ENCODE data around the gene CAPZB. TPM values are rescaled to one million over a fixed set of nuclear protein-coding genes. Genes with fewer than 3 reads are reported as not detected.

Gene CAPZB
- polyA plus RNA-seq, 1 of the 3 experiments (the other 2 are of a cell fraction), result 122 TPM

DNA sequence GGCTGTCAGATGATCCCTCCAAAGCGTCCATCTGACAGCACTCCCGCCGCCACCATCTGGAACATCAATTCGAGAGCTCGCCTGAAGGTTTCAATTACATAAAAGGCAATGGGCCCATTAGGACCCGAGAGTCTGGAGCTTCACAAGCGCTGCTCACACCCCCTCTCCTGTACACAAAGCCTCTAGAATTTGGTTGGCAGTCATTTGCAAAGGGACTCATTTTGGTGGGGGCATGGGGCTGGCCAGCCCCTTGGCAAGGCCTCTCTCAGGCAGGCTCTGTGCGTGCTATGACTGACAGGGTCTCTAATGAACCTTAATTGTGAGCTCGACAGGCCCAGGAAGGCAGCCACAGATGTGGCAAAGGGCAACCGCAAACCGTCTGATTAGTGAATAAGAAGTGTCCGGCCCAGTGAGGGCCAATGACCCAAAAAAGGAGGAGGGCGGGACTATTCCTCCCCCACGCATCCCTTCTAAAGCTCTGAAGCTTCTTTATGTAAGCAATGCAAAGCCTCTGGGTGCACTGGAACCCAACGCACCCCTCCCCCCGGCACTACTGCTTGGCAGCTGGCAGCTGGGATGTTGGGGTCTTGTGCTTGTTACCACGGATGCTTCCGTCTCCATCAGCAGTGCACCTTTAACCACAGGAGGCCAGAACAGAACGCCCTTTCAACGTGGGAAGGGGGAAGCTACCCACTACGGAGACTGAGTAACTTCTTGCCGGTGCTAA, 79.4 kb downstream of the CAPZB start:
- ChIA-PET POLR2A (interaction anchor here (0.9 to 1.0 kb wide), 2 partner anchors 79 to 239 kb away, joined by 3 to 4 read pairs; partner anchors contain the start of gene CAPZB), CTCF (interaction anchor here (0.6 to 8.2 kb wide), 27 partner anchors 10 to 254 kb away, joined by 3 to 68 read pairs (median 5); no protein-coding TSS in a partner anchor)
- Histone ChIP-seq H3K9me2 (no peaks in the 10 kb centered on the region), H3K79me2 (ENCODE audit: insufficient read depth) (peaks cover 94% of the 10 kb centered on the region), H3K4me1 (ENCODE audit: control insufficient read depth in 1 of 2, insufficient read depth in 2 of 2, low read depth in 1 of 2, low read length in 1 of 2) (peaks cover 6 to 64% of the 10 kb centered on the region in 2 experiments; a peak in 3 of 4 replicates), H3K27me3 (ENCODE audit: insufficient read depth) (no peaks in the 10 kb centered on the region), H3K36me3 (replicated peaks in 1 of 2; ENCODE audit: control insufficient read depth in 1 of 2, insufficient read depth in 2 of 2, low read length in 1 of 2) (peaks cover 5 to 20% of the 10 kb centered on the region in 2 experiments), H3K4me2 (no peak overlapping the region), H3K9ac (no peak overlapping the region), H4K20me1 (ENCODE audit: insufficient read depth) (peaks cover 96% of the 10 kb centered on the region), H3K27ac (ENCODE audit: low read depth in 2 of 2, low read length in 1 of 2) (peak overlapping the region in 1 of 2 experiments; percentile 95; a peak in 2 of 4 replicates), H2AFZ (ENCODE audit: low read depth) (no peak overlapping the region), H3K4me3 (ENCODE audit: low read depth in 2 of 2, low read length in 1 of 2) (no peak overlapping the region), H3K9me3 (no peaks in the 10 kb centered on the region), H3F3A (replicated peaks; ENCODE audit: insufficient read depth) (no peaks in the 10 kb centered on the region)
- 77% methylated on average over 20 of the region's 22 CpGs for WGBS (ENCODE audit: low lambda C conversion rate)
- DNase-seq, result peak; percentile 72
- TF ChIP-seq NRF1 (IDR thresholded peaks at IDR 0.05; ENCODE audit: low read depth, low read length) (no peak), MEF2A (IDR thresholded peaks at IDR 0.05; ENCODE audit: borderline replicate concordance, low read depth) (no peak), ELF1 (IDR thresholded peaks at IDR 0.05) (no peak), FOSL2 (IDR thresholded peaks at IDR 0.05; ENCODE audit: borderline replicate concordance, low read depth) (no peak), RAD21 (IDR thresholded peaks at IDR 0.05; ENCODE audit: low read length) (no peak), CHD2 (IDR thresholded peaks at IDR 0.05; ENCODE audit: low read length, partially characterized antibody) (no peak), SIN3A (IDR thresholded peaks at IDR 0.05; ENCODE audit: borderline replicate concordance, low read depth, low read length) (no peak), EZH2phosphoT487 (IDR thresholded peaks at IDR 0.05; ENCODE audit: borderline replicate concordance, low read depth) (no peak), POLR2AphosphoS5 (IDR thresholded peaks at IDR 0.05; ENCODE audit: low read depth, low read length) (no peak), TAF1 (IDR thresholded peaks at IDR 0.05; ENCODE audit: borderline replicate concordance, low read depth, low read length) (no peak), NFIC (IDR thresholded peaks at IDR 0.05; ENCODE audit: borderline replicate concordance) (no peak), TEAD4 (IDR thresholded peaks at IDR 0.05; ENCODE audit: borderline replicate concordance, insufficient read depth) (no peak), FOXM1 (IDR thresholded peaks at IDR 0.05; ENCODE audit: low read depth) (no peak), GABPA (IDR thresholded peaks at IDR 0.05; ENCODE audit: low read depth) (no peak), RXRA (IDR thresholded peaks at IDR 0.05; ENCODE audit: borderline replicate concordance, low read depth) (no peak), FOXJ3 (CRISPR knock-in tag; IDR thresholded peaks at IDR 0.05) (no peak)
- TF ChIP-seq, protein P1, sequence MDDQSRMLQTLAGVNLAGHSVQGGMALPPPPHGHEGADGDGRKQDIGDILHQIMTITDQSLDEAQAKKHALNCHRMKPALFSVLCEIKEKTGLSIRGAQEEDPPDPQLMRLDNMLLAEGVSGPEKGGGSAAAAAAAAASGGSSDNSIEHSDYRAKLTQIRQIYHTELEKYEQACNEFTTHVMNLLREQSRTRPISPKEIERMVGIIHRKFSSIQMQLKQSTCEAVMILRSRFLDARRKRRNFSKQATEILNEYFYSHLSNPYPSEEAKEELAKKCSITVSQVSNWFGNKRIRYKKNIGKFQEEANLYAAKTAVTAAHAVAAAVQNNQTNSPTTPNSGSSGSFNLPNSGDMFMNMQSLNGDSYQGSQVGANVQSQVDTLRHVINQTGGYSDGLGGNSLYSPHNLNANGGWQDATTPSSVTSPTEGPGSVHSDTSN (IDR thresholded peaks at IDR 0.05), result no peak
- TF ChIP-seq, protein P2, sequence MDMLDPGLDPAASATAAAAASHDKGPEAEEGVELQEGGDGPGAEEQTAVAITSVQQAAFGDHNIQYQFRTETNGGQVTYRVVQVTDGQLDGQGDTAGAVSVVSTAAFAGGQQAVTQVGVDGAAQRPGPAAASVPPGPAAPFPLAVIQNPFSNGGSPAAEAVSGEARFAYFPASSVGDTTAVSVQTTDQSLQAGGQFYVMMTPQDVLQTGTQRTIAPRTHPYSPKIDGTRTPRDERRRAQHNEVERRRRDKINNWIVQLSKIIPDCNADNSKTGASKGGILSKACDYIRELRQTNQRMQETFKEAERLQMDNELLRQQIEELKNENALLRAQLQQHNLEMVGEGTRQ (IDR thresholded peaks at IDR 0.05; ENCODE audit: borderline replicate concordance, low read depth, low read length), result no peak
- TF ChIP-seq, protein P3, sequence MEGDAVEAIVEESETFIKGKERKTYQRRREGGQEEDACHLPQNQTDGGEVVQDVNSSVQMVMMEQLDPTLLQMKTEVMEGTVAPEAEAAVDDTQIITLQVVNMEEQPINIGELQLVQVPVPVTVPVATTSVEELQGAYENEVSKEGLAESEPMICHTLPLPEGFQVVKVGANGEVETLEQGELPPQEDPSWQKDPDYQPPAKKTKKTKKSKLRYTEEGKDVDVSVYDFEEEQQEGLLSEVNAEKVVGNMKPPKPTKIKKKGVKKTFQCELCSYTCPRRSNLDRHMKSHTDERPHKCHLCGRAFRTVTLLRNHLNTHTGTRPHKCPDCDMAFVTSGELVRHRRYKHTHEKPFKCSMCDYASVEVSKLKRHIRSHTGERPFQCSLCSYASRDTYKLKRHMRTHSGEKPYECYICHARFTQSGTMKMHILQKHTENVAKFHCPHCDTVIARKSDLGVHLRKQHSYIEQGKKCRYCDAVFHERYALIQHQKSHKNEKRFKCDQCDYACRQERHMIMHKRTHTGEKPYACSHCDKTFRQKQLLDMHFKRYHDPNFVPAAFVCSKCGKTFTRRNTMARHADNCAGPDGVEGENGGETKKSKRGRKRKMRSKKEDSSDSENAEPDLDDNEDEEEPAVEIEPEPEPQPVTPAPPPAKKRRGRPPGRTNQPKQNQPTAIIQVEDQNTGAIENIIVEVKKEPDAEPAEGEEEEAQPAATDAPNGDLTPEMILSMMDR (IDR thresholded peaks at IDR 0.05), result no peak
- TF ChIP-seq, protein P4, sequence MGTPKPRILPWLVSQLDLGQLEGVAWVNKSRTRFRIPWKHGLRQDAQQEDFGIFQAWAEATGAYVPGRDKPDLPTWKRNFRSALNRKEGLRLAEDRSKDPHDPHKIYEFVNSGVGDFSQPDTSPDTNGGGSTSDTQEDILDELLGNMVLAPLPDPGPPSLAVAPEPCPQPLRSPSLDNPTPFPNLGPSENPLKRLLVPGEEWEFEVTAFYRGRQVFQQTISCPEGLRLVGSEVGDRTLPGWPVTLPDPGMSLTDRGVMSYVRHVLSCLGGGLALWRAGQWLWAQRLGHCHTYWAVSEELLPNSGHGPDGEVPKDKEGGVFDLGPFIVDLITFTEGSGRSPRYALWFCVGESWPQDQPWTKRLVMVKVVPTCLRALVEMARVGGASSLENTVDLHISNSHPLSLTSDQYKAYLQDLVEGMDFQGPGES (IDR thresholded peaks at IDR 0.05; ENCODE audit: low read depth, low read length), result no peak
- TF ChIP-seq, protein P5, sequence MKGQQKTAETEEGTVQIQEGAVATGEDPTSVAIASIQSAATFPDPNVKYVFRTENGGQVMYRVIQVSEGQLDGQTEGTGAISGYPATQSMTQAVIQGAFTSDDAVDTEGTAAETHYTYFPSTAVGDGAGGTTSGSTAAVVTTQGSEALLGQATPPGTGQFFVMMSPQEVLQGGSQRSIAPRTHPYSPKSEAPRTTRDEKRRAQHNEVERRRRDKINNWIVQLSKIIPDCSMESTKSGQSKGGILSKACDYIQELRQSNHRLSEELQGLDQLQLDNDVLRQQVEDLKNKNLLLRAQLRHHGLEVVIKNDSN (IDR thresholded peaks at IDR 0.05; ENCODE audit: borderline replicate concordance, low read depth), result no peak
- TF ChIP-seq, protein P6, sequence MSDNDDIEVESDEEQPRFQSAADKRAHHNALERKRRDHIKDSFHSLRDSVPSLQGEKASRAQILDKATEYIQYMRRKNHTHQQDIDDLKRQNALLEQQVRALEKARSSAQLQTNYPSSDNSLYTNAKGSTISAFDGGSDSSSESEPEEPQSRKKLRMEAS (IDR thresholded peaks at IDR 0.05; ENCODE audit: low read depth), result no peak
- TF ChIP-seq, protein P7, sequence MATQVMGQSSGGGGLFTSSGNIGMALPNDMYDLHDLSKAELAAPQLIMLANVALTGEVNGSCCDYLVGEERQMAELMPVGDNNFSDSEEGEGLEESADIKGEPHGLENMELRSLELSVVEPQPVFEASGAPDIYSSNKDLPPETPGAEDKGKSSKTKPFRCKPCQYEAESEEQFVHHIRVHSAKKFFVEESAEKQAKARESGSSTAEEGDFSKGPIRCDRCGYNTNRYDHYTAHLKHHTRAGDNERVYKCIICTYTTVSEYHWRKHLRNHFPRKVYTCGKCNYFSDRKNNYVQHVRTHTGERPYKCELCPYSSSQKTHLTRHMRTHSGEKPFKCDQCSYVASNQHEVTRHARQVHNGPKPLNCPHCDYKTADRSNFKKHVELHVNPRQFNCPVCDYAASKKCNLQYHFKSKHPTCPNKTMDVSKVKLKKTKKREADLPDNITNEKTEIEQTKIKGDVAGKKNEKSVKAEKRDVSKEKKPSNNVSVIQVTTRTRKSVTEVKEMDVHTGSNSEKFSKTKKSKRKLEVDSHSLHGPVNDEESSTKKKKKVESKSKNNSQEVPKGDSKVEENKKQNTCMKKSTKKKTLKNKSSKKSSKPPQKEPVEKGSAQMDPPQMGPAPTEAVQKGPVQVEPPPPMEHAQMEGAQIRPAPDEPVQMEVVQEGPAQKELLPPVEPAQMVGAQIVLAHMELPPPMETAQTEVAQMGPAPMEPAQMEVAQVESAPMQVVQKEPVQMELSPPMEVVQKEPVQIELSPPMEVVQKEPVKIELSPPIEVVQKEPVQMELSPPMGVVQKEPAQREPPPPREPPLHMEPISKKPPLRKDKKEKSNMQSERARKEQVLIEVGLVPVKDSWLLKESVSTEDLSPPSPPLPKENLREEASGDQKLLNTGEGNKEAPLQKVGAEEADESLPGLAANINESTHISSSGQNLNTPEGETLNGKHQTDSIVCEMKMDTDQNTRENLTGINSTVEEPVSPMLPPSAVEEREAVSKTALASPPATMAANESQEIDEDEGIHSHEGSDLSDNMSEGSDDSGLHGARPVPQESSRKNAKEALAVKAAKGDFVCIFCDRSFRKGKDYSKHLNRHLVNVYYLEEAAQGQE (IDR thresholded peaks at IDR 0.05; ENCODE audit: low read depth, low read length), result no peak

Measured in SK-N-SH (cell line).